NCI-H2196 treated with DMSO at 0.1 percent for 48 hours (cell line): ENCODE measurements around the gene TCOF1.
"Not testable (repeated sequence)": the region's sequence is repeated elsewhere in the genome, so short reads cannot be mapped to it uniquely, and the experiment has no call there.

Source experiments
- DNase-seq: peaks from one replicate; lab custom pipeline; 2025; ENCODE audit not compliant: unreplicated experiment; lab: John Stamatoyannopoulos, UW

The TCOF1 gene

GRCh38 chr5:150402901-150403342 is 45.4 kb downstream of the TCOF1 start:
- no peak for DNase-seq

GRCh38 chr5:150404121-150404520 is 46.6 kb downstream of the TCOF1 start:
- no peak for DNase-seq

DNA sequence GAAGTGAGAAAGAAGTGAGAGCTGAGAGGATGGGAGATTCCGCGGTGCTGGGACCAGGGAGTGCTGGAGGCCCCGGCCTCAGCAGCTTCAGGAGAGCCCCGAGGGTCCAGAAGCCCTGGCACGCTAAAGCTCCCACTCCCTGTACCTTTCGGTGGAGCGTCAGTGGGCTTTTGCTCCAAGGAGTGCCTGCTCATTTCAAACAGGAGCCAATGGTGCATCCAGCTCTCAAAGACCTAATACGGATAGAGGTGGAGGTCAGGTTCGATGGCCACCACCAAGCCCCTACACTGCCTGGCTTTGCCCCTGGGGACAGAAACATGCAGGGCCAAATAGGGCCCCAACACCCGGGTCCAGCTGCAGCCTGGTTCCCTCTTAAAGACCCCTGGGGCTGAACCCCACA is 47.0 kb downstream of the TCOF1 start:
- no peak for DNase-seq

- no peak for DNase-seq
These were observed 47.7 kb downstream of the TCOF1 start for GRCh38 chr5:150404941-150405816.

GRCh38 chr5:150406103-150406722 is 48.7 kb downstream of the TCOF1 start:
- DNase-seq, result no peak

- DNase-seq, result no peak
These were observed 49.2 kb downstream of the TCOF1 start for GRCh38 chr5:150406723-150407095.

DNA sequence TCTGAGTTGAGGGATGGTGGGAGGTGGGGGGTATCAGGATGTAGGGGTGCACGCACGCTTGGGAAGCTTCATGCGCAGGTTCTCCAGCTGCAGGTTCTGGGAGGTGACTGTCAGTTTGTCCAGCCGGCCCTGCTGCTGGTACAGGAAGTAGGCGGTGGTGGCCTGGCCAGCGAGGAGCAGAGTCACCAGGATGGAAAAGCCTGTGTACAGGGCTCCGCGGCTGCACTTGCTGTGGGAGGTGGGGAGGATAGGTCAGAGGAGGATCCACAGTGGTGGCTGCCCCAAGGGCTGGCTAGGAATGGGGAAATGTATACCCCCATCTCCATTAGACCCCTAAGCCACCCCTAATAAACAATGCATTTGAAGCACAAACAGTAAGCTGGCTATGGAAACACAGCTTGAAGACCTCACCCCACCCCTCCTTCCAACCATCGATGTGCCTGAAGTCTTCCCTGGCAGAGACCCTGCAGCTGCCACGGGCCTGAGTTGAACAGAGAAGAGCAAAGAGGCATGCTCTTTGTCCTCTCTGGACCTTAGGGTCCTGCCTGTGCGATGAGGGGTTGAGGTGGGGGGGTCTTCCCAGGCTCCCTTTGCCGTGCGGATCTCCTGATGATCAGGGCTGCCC is 49.7 kb downstream of the TCOF1 start:
- no peak for DNase-seq

DNA sequence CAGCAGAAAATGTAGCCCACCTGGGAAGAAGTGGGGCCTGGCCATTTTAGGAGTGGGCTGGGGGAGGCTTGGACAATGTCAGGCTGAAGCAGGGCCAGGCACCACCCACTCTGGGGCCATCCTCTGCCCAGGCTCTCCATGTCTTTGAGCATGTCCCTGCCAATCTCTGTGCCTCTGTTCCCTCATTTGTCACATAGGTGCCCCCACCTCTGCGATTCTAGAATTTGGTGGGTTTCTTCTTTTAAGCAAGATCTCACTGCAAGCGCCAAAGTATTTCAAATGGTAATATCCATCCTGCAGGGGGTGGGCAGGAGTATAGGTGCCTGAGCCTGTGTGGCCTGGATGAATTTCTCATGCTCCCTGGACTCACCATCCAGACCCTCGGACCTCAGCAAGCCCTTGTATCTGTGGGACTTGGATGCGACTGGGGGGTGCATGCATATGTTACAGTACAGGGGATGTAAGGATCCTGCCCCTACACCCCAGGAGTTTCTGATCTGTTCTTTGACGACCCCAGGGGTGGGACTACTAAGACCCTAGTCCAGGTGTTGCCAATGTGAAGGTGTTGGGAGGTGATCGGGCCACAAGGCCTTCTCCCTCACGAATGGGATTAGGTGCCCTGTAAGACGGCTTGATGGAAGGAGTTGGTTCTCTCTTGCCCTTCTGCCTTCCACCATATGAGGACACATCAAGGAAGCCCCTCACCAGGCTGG is 50.9 kb downstream of the TCOF1 start:
- no peak for DNase-seq

GRCh38 chr5:150409638-150410523 is 52.4 kb downstream of the TCOF1 start:
- DNase-seq, result peak; percentile 76

- peak; percentile 67 for DNase-seq
These were observed 53.2 kb downstream of the TCOF1 start for GRCh38 chr5:150410524-150411244.

- DNase-seq, result no peak
These were observed 53.9 kb downstream of the TCOF1 start for GRCh38 chr5:150411245-150411979.

DNA sequence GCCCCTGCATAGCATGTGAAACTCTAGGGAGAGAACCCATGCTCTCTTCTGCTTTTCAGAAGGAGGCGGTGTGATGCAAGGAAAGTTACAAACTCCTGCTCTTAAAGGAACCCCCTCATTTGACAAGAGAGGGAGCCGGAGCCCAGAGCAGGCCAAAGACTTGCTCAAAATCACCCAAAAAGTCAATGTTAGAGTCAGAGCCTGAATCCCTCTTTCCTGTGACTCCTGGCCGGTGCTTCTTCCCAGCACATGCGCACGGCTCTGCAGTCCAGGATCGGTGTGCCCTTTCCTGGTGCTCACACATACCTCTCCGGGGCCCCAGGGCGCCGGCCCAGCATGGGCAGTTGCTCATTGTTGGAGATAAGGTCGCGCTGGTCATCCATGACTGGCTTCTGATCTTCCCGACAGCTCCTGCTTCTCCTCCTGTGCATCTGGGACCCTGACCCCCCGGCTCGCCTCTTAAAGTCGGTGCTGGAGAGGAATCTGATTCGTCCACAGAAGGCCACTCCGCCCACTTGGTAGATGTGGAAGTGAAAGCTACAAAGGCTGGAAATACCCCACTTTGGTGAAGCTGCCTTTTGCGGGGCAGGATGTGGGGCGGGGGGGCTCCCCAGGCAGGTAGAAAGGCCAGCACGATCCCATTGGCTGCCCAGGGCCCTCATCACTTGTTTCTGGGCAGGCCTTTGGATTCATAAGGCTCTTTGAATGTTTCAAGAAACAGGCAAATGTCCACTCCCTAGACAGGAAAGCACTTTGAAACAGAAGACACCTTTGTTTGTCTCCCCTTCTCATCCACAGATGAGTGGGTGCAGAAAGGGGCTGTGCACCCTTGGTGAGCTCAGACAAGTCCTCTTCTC is 55.0 kb downstream of the TCOF1 start, which contains the start of gene CD74:
CD74 (minus strand) TSS at position 592 of the 857 bp plus-strand sequence; CDS start at position 431, 161 bp downstream.
- peak; percentile 15 for DNase-seq

DNA sequence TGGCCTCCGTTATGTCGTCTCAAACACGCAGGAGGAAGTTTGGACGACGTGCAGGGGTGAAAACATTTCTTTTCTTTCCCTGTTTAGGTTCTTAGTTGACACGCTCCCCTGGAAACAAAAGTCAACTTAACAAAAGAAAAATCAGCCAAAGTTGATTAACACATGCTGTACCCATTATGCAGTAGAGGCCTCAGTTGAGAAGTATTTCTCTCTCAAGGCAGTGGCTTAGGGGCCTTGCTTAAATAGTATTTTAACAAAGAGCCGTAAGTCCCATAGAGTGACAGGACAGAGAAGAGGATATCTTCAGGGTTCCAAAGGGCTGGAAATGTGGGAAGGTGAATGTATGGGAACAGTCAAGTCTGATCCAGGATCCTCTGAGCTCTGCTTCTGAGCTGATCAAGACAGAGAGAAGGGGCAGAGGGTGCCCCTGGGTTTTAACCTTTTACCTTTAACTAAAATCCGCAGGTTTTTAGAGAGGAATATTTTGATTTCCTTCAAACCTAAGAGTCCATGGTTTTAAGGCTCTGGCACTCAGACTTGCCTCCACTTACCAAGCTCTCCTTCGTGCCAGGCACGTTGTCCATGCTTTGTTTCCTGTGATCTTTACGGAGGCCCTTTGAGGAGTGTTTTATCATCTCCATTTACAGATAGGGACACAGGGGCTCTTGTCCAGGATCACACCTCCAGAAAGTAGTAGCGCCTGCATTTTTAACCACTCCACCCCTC is 55.8 kb downstream of the TCOF1 start:
- no peak for DNase-seq

- DNase-seq, result not testable (repeated sequence)
These were observed 56.6 kb downstream of the TCOF1 start for GRCh38 chr5:150413902-150414790.

DNA sequence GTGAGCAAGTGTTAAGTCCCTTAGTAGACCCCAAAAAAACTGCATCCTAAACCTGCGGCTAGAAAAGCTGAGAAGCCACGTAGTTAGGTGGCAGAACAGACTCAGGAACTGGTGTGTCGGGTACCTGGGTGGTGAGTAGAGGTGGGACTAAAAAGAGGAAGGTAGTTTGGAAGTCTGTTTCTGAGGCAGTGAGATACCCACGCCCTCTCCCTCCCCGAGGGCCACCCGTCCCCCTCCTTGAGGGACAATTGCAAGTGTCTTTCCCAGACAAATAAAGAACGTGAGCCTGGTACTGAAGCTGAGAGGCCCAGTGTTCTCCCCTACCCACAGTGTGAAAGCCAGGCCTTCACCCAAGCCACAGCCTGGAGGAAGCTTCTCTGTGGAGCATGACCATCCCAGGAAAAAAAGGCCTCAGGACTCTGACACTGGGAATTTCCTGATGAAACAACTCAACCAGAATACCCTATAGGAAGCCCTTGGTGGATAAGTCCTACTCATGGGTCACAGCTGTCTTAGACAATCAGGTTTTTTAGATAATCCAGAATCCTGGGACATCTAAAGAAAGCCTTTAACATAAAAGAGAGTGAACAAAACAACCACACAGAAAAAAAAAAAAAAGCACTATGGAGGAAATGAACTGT is 62.3 kb downstream of the TCOF1 start:
- no peak for DNase-seq

DNA sequence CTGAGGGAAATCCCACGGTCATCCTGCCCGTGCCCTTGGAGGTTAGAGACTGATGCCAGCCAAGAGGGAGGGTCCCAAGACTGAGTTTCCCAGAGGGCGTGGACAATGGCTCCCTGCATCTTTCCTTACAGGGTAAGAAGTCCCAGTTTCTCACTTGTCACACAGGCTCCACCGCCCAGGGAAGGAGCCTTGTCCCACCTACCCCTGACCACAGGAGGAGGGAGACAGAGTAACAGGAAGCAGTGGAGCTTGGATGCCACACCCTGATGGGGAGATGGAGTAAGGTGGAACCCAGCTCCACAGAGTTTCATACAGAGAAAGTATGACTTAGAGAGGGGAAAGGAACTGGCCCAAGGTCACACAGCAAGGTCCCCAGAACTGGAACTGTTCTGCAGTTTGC is 64.6 kb downstream of the TCOF1 start:
- DNase-seq, result no peak
